KOPT-K1 (cell line): ENCODE results near the gene CMC2.

ENCODE experiments used
- H3K27ac ChIP-seq: fragments of 200-600 bp; sonication (generic); 2 replicates; pipeline ENCODE4 v1.5.1; 2016; ENCODE audit warnings: antibody characterized with exemption, mild to moderate bottlenecking, low read depth, low read length; ENCODE audit not compliant: poor library complexity, severe bottlenecking
- H3K36me3 ChIP-seq: fragments of 200-600 bp; sonication (generic); 2 replicates; pipeline ENCODE4 v1.5.1; 2017; ENCODE audit warnings: antibody characterized with exemption, mild to moderate bottlenecking, low read length, moderate library complexity; ENCODE audit not compliant: insufficient read depth
- H3K9me3 ChIP-seq: fragments of 200-600 bp; sonication (generic); 2 replicates; pipeline ENCODE4 v1.5.1; 2017; ENCODE audit warnings: antibody characterized with exemption, low read length, mild to moderate bottlenecking; ENCODE audit not compliant: insufficient read depth, poor library complexity, severe bottlenecking

CMC2 gene

GRCh38 chr16:81008505-81008789 is 1.8 kb upstream of the CMC2 start:
- H3K9me3 ChIP-seq: no peaks in the 10 kb centered on the region
- H3K27ac ChIP-seq: peak overlapping the region; percentile 97
- H3K36me3 ChIP-seq: peaks cover 47% of the 10 kb centered on the region

GRCh38 chr16:81006211-81006812 is 373 bp downstream of the CMC2 start:
- no peaks in the 10 kb centered on the region for H3K9me3 ChIP-seq
- H3K36me3 ChIP-seq: peaks cover 25% of the 10 kb centered on the region
- H3K27ac ChIP-seq: peak overlapping the region; percentile 97

GRCh38 chr16:81005610-81006161 is 999 bp downstream of the CMC2 start:
- peaks cover 23% of the 10 kb centered on the region for H3K36me3 ChIP-seq
- H3K27ac ChIP-seq: peak overlapping the region; percentile 97
- no peaks in the 10 kb centered on the region for H3K9me3 ChIP-seq

- H3K27ac ChIP-seq: peak overlapping the region; percentile 64
- no peaks in the 10 kb centered on the region for H3K9me3 ChIP-seq
- H3K36me3 ChIP-seq: peaks cover 18% of the 10 kb centered on the region
Observed at GRCh38 chr16:81004646-81005353, 1.9 kb downstream of the CMC2 start.

GRCh38 chr16:81003610-81004460 is 2.9 kb downstream of the CMC2 start:
- H3K27ac ChIP-seq: peak overlapping the region; percentile 64
- H3K36me3 ChIP-seq: peaks cover 8% of the 10 kb centered on the region; the same call in 1 of the 2 replicates
- H3K9me3 ChIP-seq: no peaks in the 10 kb centered on the region

- peaks cover 8% of the 10 kb centered on the region; the same call in 1 of the 2 replicates for H3K36me3 ChIP-seq
- no peak overlapping the region for H3K27ac ChIP-seq
- no peaks in the 10 kb centered on the region for H3K9me3 ChIP-seq
Observed at GRCh38 chr16:81003064-81003463, 3.6 kb downstream of the CMC2 start.

- no peak overlapping the region for H3K27ac ChIP-seq
- H3K9me3 ChIP-seq: no peaks in the 10 kb centered on the region
- H3K36me3 ChIP-seq: peaks cover 16% of the 10 kb centered on the region
Observed at GRCh38 chr16:81001330-81001729, 5.4 kb downstream of the CMC2 start.

- no peak overlapping the region for H3K27ac ChIP-seq
- no peaks in the 10 kb centered on the region for H3K9me3 ChIP-seq
- peaks cover 19% of the 10 kb centered on the region for H3K36me3 ChIP-seq
Observed at GRCh38 chr16:81000873-81001272, 5.8 kb downstream of the CMC2 start.

GRCh38 chr16:80997964-80998620 is 8.6 kb downstream of the CMC2 start:
- Histone ChIP-seq H3K27ac (no peak overlapping the region), H3K36me3 (peaks cover 32% of the 10 kb centered on the region), H3K9me3 (no peaks in the 10 kb centered on the region)

- Histone ChIP-seq H3K27ac (no peak overlapping the region), H3K36me3 (peaks cover 36% of the 10 kb centered on the region)
Observed at GRCh38 chr16:80997139-80997798, 9.4 kb downstream of the CMC2 start.

GRCh38 chr16:80996688-80997138 is 10.0 kb downstream of the CMC2 start:
- peaks cover 41% of the 10 kb centered on the region for H3K36me3 ChIP-seq
- no peaks in the 10 kb centered on the region for H3K9me3 ChIP-seq
- H3K27ac ChIP-seq: no peak overlapping the region

More at GRCh38 chr16:80997139-80997798, 9.4 kb downstream of the CMC2 start:
- H3K9me3 ChIP-seq: no peaks in the 10 kb centered on the region

GRCh38 chr16:80994451-80994850 is 12.2 kb downstream of the CMC2 start:
- peaks cover 49% of the 10 kb centered on the region for H3K36me3 ChIP-seq
- H3K9me3 ChIP-seq: no peaks in the 10 kb centered on the region
- H3K27ac ChIP-seq: no peak overlapping the region

- peaks cover 49% of the 10 kb centered on the region for H3K36me3 ChIP-seq
- H3K27ac ChIP-seq: no peak overlapping the region
- no peaks in the 10 kb centered on the region for H3K9me3 ChIP-seq
Observed at GRCh38 chr16:80993834-80994233, 12.9 kb downstream of the CMC2 start.

GRCh38 chr16:80993307-80993706 is 13.4 kb downstream of the CMC2 start:
- H3K27ac ChIP-seq: no peak overlapping the region
- H3K36me3 ChIP-seq: peaks cover 52% of the 10 kb centered on the region
- H3K9me3 ChIP-seq: no peaks in the 10 kb centered on the region
